ENCODE measurements around the gene TPK1. TPM values are rescaled to one million over a fixed set of nuclear protein-coding genes. Genes with fewer than 3 reads are reported as not detected.

The TPK1 gene
- total RNA-seq, 4 donors from 2014 or later, result 0.59 to 178 (median 8.8) TPM

GRCh38 chr7:144649120-144649519 lies 186.7 kb downstream of the TPK1 start:
- intact Hi-C loops (cut with DNase I; ENCODE audit: low total_unique reads), result no loop called here
- H3K27me3 ChIP-seq, result no peaks in the 10 kb centered on the region
- H3K27ac ChIP-seq, result no peak overlapping the region
- no peak overlapping the region for H3K4me3 ChIP-seq
- no peak for DNase-seq
- no peaks in the 10 kb centered on the region for H3K4me1 ChIP-seq
- no peaks in the 10 kb centered on the region for H3K9me3 ChIP-seq
- TF ChIP-seq CTCF (IDR thresholded peaks at IDR 0.05), result no peak
- no peak for TF ChIP-seq POLR2A (IDR thresholded peaks at IDR 0.05)
- H3K36me3 ChIP-seq, result no peaks in the 10 kb centered on the region

GRCh38 chr7:144641389-144642044 lies 194.3 kb downstream of the TPK1 start:
- TF ChIP-seq CTCF (IDR thresholded peaks at IDR 0.05), result no peak
- no peak for TF ChIP-seq POLR2A (IDR thresholded peaks at IDR 0.05)
- intact Hi-C loops (cut with DNase I; ENCODE audit: low total_unique reads), result no loop called here

GRCh38 chr7:144632724-144633123 lies 203.1 kb downstream of the TPK1 start:
- intact Hi-C loops (cut with DNase I; ENCODE audit: low total_unique reads), result no loop called here
- H3K27ac ChIP-seq, result no peak overlapping the region
- no peaks in the 10 kb centered on the region for H3K36me3 ChIP-seq
- H3K4me3 ChIP-seq, result no peak overlapping the region
- H3K9me3 ChIP-seq, result no peaks in the 10 kb centered on the region
- no peaks in the 10 kb centered on the region for H3K27me3 ChIP-seq
- no peaks in the 10 kb centered on the region for H3K4me1 ChIP-seq
- TF ChIP-seq CTCF (IDR thresholded peaks at IDR 0.05) (no peak), POLR2A (IDR thresholded peaks at IDR 0.05) (no peak)
- no peak for DNase-seq

More at GRCh38 chr7:144641389-144642044, 194.3 kb downstream of the TPK1 start:
- H3K9me3 ChIP-seq, result no peaks in the 10 kb centered on the region
- H3K4me3 ChIP-seq, result no peak overlapping the region
- no peaks in the 10 kb centered on the region for H3K27me3 ChIP-seq
- no peaks in the 10 kb centered on the region for H3K4me1 ChIP-seq
- H3K27ac ChIP-seq, result no peak overlapping the region
- no peaks in the 10 kb centered on the region for H3K36me3 ChIP-seq
- no peak for DNase-seq

GRCh38 chr7:144629598-144629997 lies 206.3 kb downstream of the TPK1 start:
- Histone ChIP-seq H3K4me1 (no peaks in the 10 kb centered on the region), H3K36me3 (no peaks in the 10 kb centered on the region), H3K9me3 (no peaks in the 10 kb centered on the region), H3K27me3 (no peaks in the 10 kb centered on the region), H3K4me3 (no peak overlapping the region), H3K27ac (no peak overlapping the region)
- TF ChIP-seq POLR2A (IDR thresholded peaks at IDR 0.05) (no peak), CTCF (IDR thresholded peaks at IDR 0.05) (no peak)
- intact Hi-C loops (cut with DNase I; ENCODE audit: low total_unique reads), result no loop called here
- DNase-seq, result no peak

GRCh38 chr7:144629011-144629410 lies 206.8 kb downstream of the TPK1 start:
- Histone ChIP-seq H3K27ac (no peak overlapping the region), H3K4me3 (no peak overlapping the region), H3K27me3 (no peaks in the 10 kb centered on the region), H3K4me1 (no peaks in the 10 kb centered on the region), H3K36me3 (no peaks in the 10 kb centered on the region), H3K9me3 (no peaks in the 10 kb centered on the region)
- TF ChIP-seq CTCF (IDR thresholded peaks at IDR 0.05) (no peak), POLR2A (IDR thresholded peaks at IDR 0.05) (no peak)
- DNase-seq, result no peak
- intact Hi-C loops (cut with DNase I; ENCODE audit: low total_unique reads), result no loop called here

Measured in uterus (tissue), 4 donors.